GM12891 (cell line): ENCODE measurements around the gene MTFR1L.

Experiments
- DNase-seq: peaks from one replicate; pipeline ENCODE4 v3.0.0; 2011; ENCODE audit warnings: low spot score; ENCODE audit not compliant: insufficient read length
- FAIRE-seq: peaks from 2 replicates; lab custom pipeline; 2011; peaks lifted over from hg19 to GRCh38; lab: Jason Lieb, UNC
- PAX5 ChIP-seq: IDR thresholded peaks from 2 replicates; pipeline ENCODE4 v1.6.1; 2011; ENCODE audit warnings: low read length, moderate library complexity, mild to moderate bottlenecking; ENCODE audit not compliant: insufficient read depth, severe bottlenecking
- POLR2A ChIP-seq: IDR thresholded peaks from 2 replicates; pipeline ENCODE4 v1.6.1; 2011; ENCODE audit warnings: low read depth, low read length, control low read depth
- POLR2AphosphoS5 ChIP-seq: IDR thresholded peaks from 2 replicates; pipeline ENCODE4 v1.6.1; 2011; ENCODE audit warnings: low read depth, low read length, control low read depth
- POU2F2 ChIP-seq: IDR thresholded peaks from 2 replicates; pipeline ENCODE4 v1.6.1; 2011; ENCODE audit warnings: low read depth, mild to moderate bottlenecking, control low read depth, low read length, moderate library complexity
- SPI1 ChIP-seq: IDR thresholded peaks from 2 replicates; pipeline ENCODE4 v1.6.1; 2011; ENCODE audit warnings: low read depth, low read length, control low read depth
- TAF1 ChIP-seq: IDR thresholded peaks from 2 replicates; pipeline ENCODE4 v1.6.1; 2011; ENCODE audit warnings: low read depth, low read length, control low read depth

MTFR1L gene

GRCh38 chr1:25786887-25787759 lies 32.6 kb upstream of the MTFR1L start:
- FAIRE-seq (no peak), DNase-seq (no peak)
- TF ChIP-seq POU2F2 (no peak), PAX5 (no peak), SPI1 (no peak), POLR2A (no peak), TAF1 (no peak), POLR2AphosphoS5 (no peak)

GRCh38 chr1:25787760-25788166 lies 32.0 kb upstream of the MTFR1L start:
- TF ChIP-seq POLR2AphosphoS5 = no peak
- TF ChIP-seq PAX5 = no peak
- TF ChIP-seq POLR2A = no peak
- no peak for TF ChIP-seq SPI1
- TF ChIP-seq TAF1 = no peak
- TF ChIP-seq POU2F2 = no peak
- no peak for FAIRE-seq
- no peak for DNase-seq

- TF ChIP-seq POLR2A (no peak), SPI1 (no peak), POU2F2 (no peak), PAX5 (no peak), POLR2AphosphoS5 (no peak), TAF1 (no peak)
- FAIRE-seq (no peak), DNase-seq (no peak)
These were observed 29.3 kb upstream of the MTFR1L start for GRCh38 chr1:25790472-25790871.

GRCh38 chr1:25792115-25792514 lies 27.6 kb upstream of the MTFR1L start:
- FAIRE-seq = no peak
- TF ChIP-seq TAF1 (no peak), POU2F2 (no peak), SPI1 (no peak)
- no peak for DNase-seq

GRCh38 chr1:25793585-25794170 lies 26.1 kb upstream of the MTFR1L start:
- FAIRE-seq (no peak), DNase-seq (no peak)
- no peak for TF ChIP-seq SPI1
- TF ChIP-seq TAF1 = no peak
- TF ChIP-seq POU2F2 = no peak
- no peak for TF ChIP-seq PAX5
- TF ChIP-seq POLR2AphosphoS5 = no peak
- no peak for TF ChIP-seq POLR2A

GRCh38 chr1:25794325-25794724 lies 25.4 kb upstream of the MTFR1L start:
- TF ChIP-seq POU2F2 (no peak), SPI1 (no peak), TAF1 (no peak), POLR2A (no peak), PAX5 (no peak), POLR2AphosphoS5 (no peak)
- FAIRE-seq = no peak
- no peak for DNase-seq

- DNase-seq (no peak), FAIRE-seq (no peak)
- TF ChIP-seq TAF1 (no peak), POU2F2 (no peak), POLR2AphosphoS5 (no peak), SPI1 (no peak), POLR2A (no peak), PAX5 (no peak)
These were observed 24.5 kb upstream of the MTFR1L start for GRCh38 chr1:25795211-25795610.

- DNase-seq (no peak), FAIRE-seq (no peak)
- TF ChIP-seq POLR2AphosphoS5 = no peak
- TF ChIP-seq POLR2A = no peak
- TF ChIP-seq POU2F2 = no peak
- TF ChIP-seq PAX5 = no peak
- no peak for TF ChIP-seq TAF1
- TF ChIP-seq SPI1 = no peak
These were observed 23.6 kb upstream of the MTFR1L start for GRCh38 chr1:25795946-25796810.
